Activated T-cell treated with anti-CD3 and anti-CD28 coated beads, Interleukin-2, amount 50 U/mL, for 1 hour (primary cell): ENCODE measurements around the gene TRAP1.
"Not testable (repeated sequence)": the region's sequence is repeated elsewhere in the genome, so short reads cannot be mapped to it uniquely, and the experiment has no call there.

Experiments used
- DNase-seq: peaks from one replicate; pipeline ENCODE4 v3.0.0-alpha.2; 2020

Gene TRAP1

GRCh38 chr16:3735541-3735940 lies 18.2 kb upstream of the TRAP1 start:
- DNase-seq, result no peak

- DNase-seq, result peak; percentile 13
Observed at GRCh38 chr16:3734758-3735221, 17.5 kb upstream of the TRAP1 start.

- peak; percentile 16 for DNase-seq
Observed at GRCh38 chr16:3734084-3734757, 16.9 kb upstream of the TRAP1 start.

GRCh38 chr16:3732171-3732570 lies 14.8 kb upstream of the TRAP1 start:
- DNase-seq, result no peak

- DNase-seq, result peak; percentile 14
Observed at GRCh38 chr16:3731126-3731935, 14.0 kb upstream of the TRAP1 start.

GRCh38 chr16:3730161-3731125 lies 13.1 kb upstream of the TRAP1 start:
- DNase-seq, result no peak

- DNase-seq, result no peak
Observed at GRCh38 chr16:3729161-3730112, 12.1 kb upstream of the TRAP1 start.

- no peak for DNase-seq
Observed at GRCh38 chr16:3728424-3729160, 11.3 kb upstream of the TRAP1 start.

GRCh38 chr16:3727806-3728381 lies 10.6 kb upstream of the TRAP1 start:
- DNase-seq, result no peak

- DNase-seq, result no peak
Observed at GRCh38 chr16:3726021-3726687, 8.8 kb upstream of the TRAP1 start.

- DNase-seq, result no peak
Observed at GRCh38 chr16:3725276-3725675, 8.0 kb upstream of the TRAP1 start.

- DNase-seq, result no peak
Observed at GRCh38 chr16:3722508-3722907, 5.2 kb upstream of the TRAP1 start.

GRCh38 chr16:3720418-3720817 lies 3.1 kb upstream of the TRAP1 start:
- no peak for DNase-seq

GRCh38 chr16:3718628-3719027 lies 1.3 kb upstream of the TRAP1 start:
- DNase-seq, result no peak

- no peak for DNase-seq
Observed at GRCh38 chr16:3718019-3718391, 681 bp upstream of the TRAP1 start.

GRCh38 chr16:3716831-3717234 lies 491 bp downstream of the TRAP1 start:
- no peak for DNase-seq

- no peak for DNase-seq
Observed at GRCh38 chr16:3715430-3715829, 1.9 kb downstream of the TRAP1 start.

- not testable (repeated sequence) for DNase-seq
Observed at GRCh38 chr16:3714378-3714777, 2.9 kb downstream of the TRAP1 start.

GRCh38 chr16:3713587-3714242 lies 3.6 kb downstream of the TRAP1 start:
- no peak for DNase-seq
